WTC11 (cell line): ENCODE results near the gene ZMYND8. TPM values are rescaled to one million over a fixed set of nuclear protein-coding genes. Genes with fewer than 3 reads are reported as not detected.

Source experiments
- ATAC-seq: fragments of 200-7000 bp; cut with Tn5 transposase; 2 replicates; pipeline ENCODE4 v1.10.0; 2021; ENCODE audit warnings: mild to moderate bottlenecking, moderate library complexity
- CTCF ChIA-PET: fragments of 300-600 bp; sonication (Branson Sonifier 250); formaldehyde crosslinking; loops from one replicate; lab custom pipeline; 2021; ENCODE audit warnings: antibody characterized with exemption; lab: Charles Lee
- POLR2A ChIA-PET: fragments of 350-600 bp; sonication (Branson Sonifier 250); formaldehyde crosslinking; loops from one replicate; lab custom pipeline; 2021; ENCODE audit warnings: antibody characterized with exemption; lab: Charles Lee
- DNase-seq: peaks from one replicate; pipeline ENCODE4 v3.0.0; 2021; ENCODE audit warnings: low spot score
- H3K27ac Mint-ChIP-seq: 2 replicates; pipeline ENCODE4 v1.8.0; 2021; ENCODE audit warnings: mixed read lengths
- H3K27me3 Mint-ChIP-seq: 2 replicates; pipeline ENCODE4 v1.8.0; 2021; ENCODE audit warnings: low read depth, mild to moderate bottlenecking, moderate library complexity, mixed read lengths
- H3K36me3 Mint-ChIP-seq: 2 replicates; pipeline ENCODE4 v1.8.0; 2021; ENCODE audit warnings: mixed read lengths
- H3K4me1 Mint-ChIP-seq: 2 replicates; pipeline ENCODE4 v1.8.0; 2022; ENCODE audit warnings: mixed read lengths
- H3K4me3 Mint-ChIP-seq: 2 replicates; pipeline ENCODE4 v1.8.0; 2021; ENCODE audit warnings: mild to moderate bottlenecking, moderate library complexity, mixed read lengths
- H3K9me3 Mint-ChIP-seq: 2 replicates; pipeline ENCODE4 v1.8.0; 2021; ENCODE audit warnings: mixed read lengths
- ATF1 ChIP-seq: sonication (generic); formaldehyde crosslinking; IDR thresholded peaks from 2 replicates; pipeline ENCODE4 v1.8.1; 2023; ENCODE audit warnings: mild to moderate bottlenecking, moderate library complexity, missing genetic modification reagents
- CBFB ChIP-seq: sonication (generic); formaldehyde crosslinking; IDR thresholded peaks from 2 replicates; pipeline ENCODE4 v1.8.1; 2022; ENCODE audit warnings: mild to moderate bottlenecking, low read depth, missing genetic modification reagents
- GABPB1 ChIP-seq: sonication (generic); formaldehyde crosslinking; IDR thresholded peaks from 2 replicates; pipeline ENCODE4 v1.8.1; 2023; ENCODE audit warnings: mild to moderate bottlenecking, missing genetic modification reagents
- IRF2 ChIP-seq: sonication (generic); formaldehyde crosslinking; IDR thresholded peaks from 2 replicates; pipeline ENCODE4 v1.8.0; 2022; ENCODE audit warnings: low read depth, missing genetic modification reagents, borderline replicate concordance
- JAZF1 ChIP-seq: fragments of 250-450 bp; sonication (Bioruptor Pico); IDR thresholded peaks from 2 replicates; pipeline ENCODE4 v1.9.0; 2021; ENCODE audit warnings: moderate library complexity, mild to moderate bottlenecking, inconsistent platforms
- NFATC4 ChIP-seq: fragments of 250-450 bp; sonication (Bioruptor Pico); IDR thresholded peaks from 2 replicates; pipeline ENCODE4 v1.9.0; 2021; ENCODE audit warnings: mild to moderate bottlenecking
- NR1H2 ChIP-seq: sonication (generic); formaldehyde crosslinking; IDR thresholded peaks from 2 replicates; pipeline ENCODE4 v1.9.0; 2021; ENCODE audit warnings: mild to moderate bottlenecking, moderate library complexity, missing genetic modification reagents
- OVOL2 ChIP-seq: fragments of 250-450 bp; sonication (Bioruptor Pico); IDR thresholded peaks from 2 replicates; pipeline ENCODE4 v1.9.0; 2021; ENCODE audit warnings: mild to moderate bottlenecking, borderline replicate concordance
- SP1 ChIP-seq: sonication (generic); formaldehyde crosslinking; conservative IDR thresholded peaks from 2 replicates; pipeline ENCODE4 v1.8.1; 2022; ENCODE audit warnings: missing genetic modification reagents
- TP53 ChIP-seq: sonication (generic); formaldehyde crosslinking; IDR thresholded peaks from 2 replicates; pipeline ENCODE4 v1.8.1; 2023; ENCODE audit warnings: mild to moderate bottlenecking, missing genetic modification reagents
- ZNF263 ChIP-seq: sonication (generic); formaldehyde crosslinking; IDR thresholded peaks from 2 replicates; pipeline ENCODE4 v1.8.1; 2022; ENCODE audit warnings: low read depth, mild to moderate bottlenecking, moderate library complexity, missing genetic modification reagents
- ZNF396 ChIP-seq: fragments of 250-450 bp; sonication (Bioruptor Pico); IDR thresholded peaks from 2 replicates; pipeline ENCODE4 v1.8.0; 2021; ENCODE audit warnings: mild to moderate bottlenecking, moderate library complexity, borderline replicate concordance
- ZNF416 ChIP-seq: fragments of 250-450 bp; sonication (Bioruptor Pico); IDR thresholded peaks from 2 replicates; pipeline ENCODE4 v1.9.0; 2021; ENCODE audit warnings: mild to moderate bottlenecking, inconsistent platforms
- total RNA-seq: library from RNA; stranded (reverse); gene quantifications from 3 replicates; pipeline ENCODE4 v1.2.3, GENCODE V29; 2021
- TF ChIP-seq, protein P1 (sequence below): fragments of 250-450 bp; sonication (Bioruptor Pico); IDR thresholded peaks from 2 replicates; pipeline ENCODE4 v1.9.0; 2021; ENCODE audit warnings: mild to moderate bottlenecking
- TF ChIP-seq, protein P2 (sequence below): fragments of 250-450 bp; sonication (Bioruptor Pico); IDR thresholded peaks from 2 replicates; pipeline ENCODE4 v2.1.2; 2022; ENCODE audit warnings: mild to moderate bottlenecking, moderate library complexity
- TF ChIP-seq, protein P3 (sequence below): sonication (generic); formaldehyde crosslinking; IDR thresholded peaks from 2 replicates; pipeline ENCODE4 v1.8.0; 2022; ENCODE audit warnings: mild to moderate bottlenecking, missing genetic modification reagents
- TF ChIP-seq, protein P4 (sequence below): sonication (generic); formaldehyde crosslinking; IDR thresholded peaks from 2 replicates; pipeline ENCODE4 v1.8.1; 2022; ENCODE audit warnings: missing genetic modification reagents, borderline replicate concordance
- TF ChIP-seq, protein P5 (sequence below): sonication (generic); formaldehyde crosslinking; IDR thresholded peaks from 2 replicates; pipeline ENCODE4 v1.8.1; 2022; ENCODE audit warnings: mild to moderate bottlenecking, moderate library complexity, missing genetic modification reagents
- TF ChIP-seq, protein P6 (sequence below): sonication (generic); formaldehyde crosslinking; IDR thresholded peaks from 2 replicates; pipeline ENCODE4 v1.8.0; 2023; ENCODE audit warnings: missing genetic modification reagents
- TF ChIP-seq, protein P7 (sequence below): sonication (generic); formaldehyde crosslinking; IDR thresholded peaks from 2 replicates; pipeline ENCODE4 v1.8.1; 2023; ENCODE audit warnings: mild to moderate bottlenecking, moderate library complexity, missing genetic modification reagents
- TF ChIP-seq, protein P8 (sequence below): sonication (generic); formaldehyde crosslinking; IDR thresholded peaks from 2 replicates; pipeline ENCODE4 v1.8.1; 2023; ENCODE audit warnings: mild to moderate bottlenecking, missing genetic modification reagents, moderate library complexity
- TF ChIP-seq, protein P9 (sequence below): sonication (generic); formaldehyde crosslinking; IDR thresholded peaks from 2 replicates; pipeline ENCODE4 v1.8.1; 2023; ENCODE audit warnings: mild to moderate bottlenecking, missing genetic modification reagents

ZMYND8 gene
- total RNA-seq, 1 experiment from 2014 or later = 114 TPM

DNA sequence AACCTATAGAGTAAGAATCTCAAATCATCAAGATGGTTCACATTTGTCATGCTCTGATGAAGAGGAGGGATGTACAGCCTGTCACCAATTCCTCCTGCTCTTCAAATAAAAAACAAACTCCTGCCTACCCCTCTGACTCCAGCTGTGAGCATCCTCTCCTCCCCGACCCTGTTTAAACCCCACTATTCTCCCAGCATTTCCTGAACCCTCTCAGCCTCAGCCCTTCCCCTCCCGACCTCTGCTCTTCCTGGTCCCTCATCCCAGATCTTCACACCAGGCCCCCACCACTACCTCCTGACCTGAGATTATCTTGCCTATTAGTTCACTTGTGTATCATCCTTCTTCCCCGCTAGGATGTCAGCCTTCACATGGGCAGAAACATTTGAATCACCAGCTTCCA is 75.8 kb downstream of the ZMYND8 start:
- H3K4me3 Mint-ChIP-seq = no peak overlapping the region

DNA sequence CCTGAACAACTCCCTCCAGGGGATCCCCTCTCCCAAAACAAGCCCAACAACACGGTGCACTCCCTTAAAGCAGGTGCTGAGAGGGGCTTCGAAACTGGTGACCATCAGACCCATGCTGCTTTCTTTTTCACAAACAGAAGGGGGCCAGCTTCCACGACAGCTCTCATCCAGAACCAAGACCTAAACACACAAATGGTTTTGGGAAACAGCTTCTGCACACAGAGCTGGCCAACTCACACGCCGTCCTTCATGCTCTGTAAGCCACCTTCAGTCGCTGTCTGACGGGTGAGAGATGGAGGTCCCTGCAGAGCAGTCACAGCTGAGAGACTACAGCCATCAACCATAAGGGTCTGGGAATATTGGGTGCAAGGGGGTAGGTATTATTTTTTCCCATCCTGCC is 76.3 kb downstream of the ZMYND8 start:
- ChIA-PET POLR2A (no interaction called here), CTCF (interaction anchor here (0.5 to 5.7 kb wide), 2 partner anchors 104 to 224 kb away, joined by 3 to 57 read pairs; no protein-coding TSS in a partner anchor)
- no peaks in the 10 kb centered on the region for H3K27me3 Mint-ChIP-seq
- TF ChIP-seq, protein P1, sequence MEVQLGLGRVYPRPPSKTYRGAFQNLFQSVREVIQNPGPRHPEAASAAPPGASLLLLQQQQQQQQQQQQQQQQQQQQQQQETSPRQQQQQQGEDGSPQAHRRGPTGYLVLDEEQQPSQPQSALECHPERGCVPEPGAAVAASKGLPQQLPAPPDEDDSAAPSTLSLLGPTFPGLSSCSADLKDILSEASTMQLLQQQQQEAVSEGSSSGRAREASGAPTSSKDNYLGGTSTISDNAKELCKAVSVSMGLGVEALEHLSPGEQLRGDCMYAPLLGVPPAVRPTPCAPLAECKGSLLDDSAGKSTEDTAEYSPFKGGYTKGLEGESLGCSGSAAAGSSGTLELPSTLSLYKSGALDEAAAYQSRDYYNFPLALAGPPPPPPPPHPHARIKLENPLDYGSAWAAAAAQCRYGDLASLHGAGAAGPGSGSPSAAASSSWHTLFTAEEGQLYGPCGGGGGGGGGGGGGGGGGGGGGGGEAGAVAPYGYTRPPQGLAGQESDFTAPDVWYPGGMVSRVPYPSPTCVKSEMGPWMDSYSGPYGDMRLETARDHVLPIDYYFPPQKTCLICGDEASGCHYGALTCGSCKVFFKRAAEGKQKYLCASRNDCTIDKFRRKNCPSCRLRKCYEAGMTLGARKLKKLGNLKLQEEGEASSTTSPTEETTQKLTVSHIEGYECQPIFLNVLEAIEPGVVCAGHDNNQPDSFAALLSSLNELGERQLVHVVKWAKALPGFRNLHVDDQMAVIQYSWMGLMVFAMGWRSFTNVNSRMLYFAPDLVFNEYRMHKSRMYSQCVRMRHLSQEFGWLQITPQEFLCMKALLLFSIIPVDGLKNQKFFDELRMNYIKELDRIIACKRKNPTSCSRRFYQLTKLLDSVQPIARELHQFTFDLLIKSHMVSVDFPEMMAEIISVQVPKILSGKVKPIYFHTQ = no peak
- TF ChIP-seq, protein P2, sequence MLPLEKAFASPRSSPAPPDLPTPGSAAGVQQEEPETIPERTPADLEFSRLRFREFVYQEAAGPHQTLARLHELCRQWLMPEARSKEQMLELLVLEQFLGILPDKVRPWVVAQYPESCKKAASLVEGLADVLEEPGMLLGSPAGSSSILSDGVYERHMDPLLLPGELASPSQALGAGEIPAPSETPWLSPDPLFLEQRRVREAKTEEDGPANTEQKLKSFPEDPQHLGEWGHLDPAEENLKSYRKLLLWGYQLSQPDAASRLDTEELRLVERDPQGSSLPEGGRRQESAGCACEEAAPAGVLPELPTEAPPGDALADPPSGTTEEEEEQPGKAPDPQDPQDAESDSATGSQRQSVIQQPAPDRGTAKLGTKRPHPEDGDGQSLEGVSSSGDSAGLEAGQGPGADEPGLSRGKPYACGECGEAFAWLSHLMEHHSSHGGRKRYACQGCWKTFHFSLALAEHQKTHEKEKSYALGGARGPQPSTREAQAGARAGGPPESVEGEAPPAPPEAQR (CRISPR knock-in tag) = no peak
- no peak for DNase-seq
- H3K4me1 Mint-ChIP-seq = peaks cover 29% of the 10 kb centered on the region
- no peak; the same call in 1 of the 2 replicates for ATAC-seq
- H3K36me3 Mint-ChIP-seq = peaks cover 82% of the 10 kb centered on the region
- H3K4me3 Mint-ChIP-seq = no peak overlapping the region
- peak overlapping the region; percentile 81 for H3K27ac Mint-ChIP-seq
- H3K9me3 Mint-ChIP-seq = no peaks in the 10 kb centered on the region

More for the DNA sequence above, 75.8 kb downstream of the ZMYND8 start:
- no peak for DNase-seq
- POLR2A ChIA-PET = no interaction called here
- peaks cover 27% of the 10 kb centered on the region for H3K4me1 Mint-ChIP-seq
- CTCF ChIA-PET = interaction anchor here (0.5 to 5.7 kb wide), 2 partner anchors 103 to 224 kb away, joined by 3 to 57 read pairs; no protein-coding TSS in a partner anchor
- no peak for TF ChIP-seq ZNF396 (CRISPR knock-in tag)
- TF ChIP-seq OVOL2 = no peak
- TF ChIP-seq, protein P3, sequence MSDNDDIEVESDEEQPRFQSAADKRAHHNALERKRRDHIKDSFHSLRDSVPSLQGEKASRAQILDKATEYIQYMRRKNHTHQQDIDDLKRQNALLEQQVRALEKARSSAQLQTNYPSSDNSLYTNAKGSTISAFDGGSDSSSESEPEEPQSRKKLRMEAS (CRISPR knock-in tag) = no peak
- TF ChIP-seq GABPB1 = no peak
- TF ChIP-seq TP53 (CRISPR knock-in tag) = no peak
- no peak for TF ChIP-seq ZNF263
- TF ChIP-seq JAZF1 (CRISPR knock-in tag) = no peak
- TF ChIP-seq NR1H2 (CRISPR knock-in tag) = no peak
- no peak for TF ChIP-seq NFATC4 (CRISPR knock-in tag)
- TF ChIP-seq IRF2 (CRISPR knock-in tag) = no peak
- TF ChIP-seq, protein P4, sequence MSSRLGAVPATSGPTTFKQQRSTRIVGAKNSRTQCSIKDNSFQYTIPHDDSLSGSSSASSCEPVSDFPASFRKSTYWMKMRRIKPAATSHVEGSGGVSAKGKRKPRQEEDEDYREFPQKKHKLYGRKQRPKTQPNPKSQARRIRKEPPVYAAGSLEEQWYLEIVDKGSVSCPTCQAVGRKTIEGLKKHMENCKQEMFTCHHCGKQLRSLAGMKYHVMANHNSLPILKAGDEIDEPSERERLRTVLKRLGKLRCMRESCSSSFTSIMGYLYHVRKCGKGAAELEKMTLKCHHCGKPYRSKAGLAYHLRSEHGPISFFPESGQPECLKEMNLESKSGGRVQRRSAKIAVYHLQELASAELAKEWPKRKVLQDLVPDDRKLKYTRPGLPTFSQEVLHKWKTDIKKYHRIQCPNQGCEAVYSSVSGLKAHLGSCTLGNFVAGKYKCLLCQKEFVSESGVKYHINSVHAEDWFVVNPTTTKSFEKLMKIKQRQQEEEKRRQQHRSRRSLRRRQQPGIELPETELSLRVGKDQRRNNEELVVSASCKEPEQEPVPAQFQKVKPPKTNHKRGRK = no peak
- TF ChIP-seq, protein P5, sequence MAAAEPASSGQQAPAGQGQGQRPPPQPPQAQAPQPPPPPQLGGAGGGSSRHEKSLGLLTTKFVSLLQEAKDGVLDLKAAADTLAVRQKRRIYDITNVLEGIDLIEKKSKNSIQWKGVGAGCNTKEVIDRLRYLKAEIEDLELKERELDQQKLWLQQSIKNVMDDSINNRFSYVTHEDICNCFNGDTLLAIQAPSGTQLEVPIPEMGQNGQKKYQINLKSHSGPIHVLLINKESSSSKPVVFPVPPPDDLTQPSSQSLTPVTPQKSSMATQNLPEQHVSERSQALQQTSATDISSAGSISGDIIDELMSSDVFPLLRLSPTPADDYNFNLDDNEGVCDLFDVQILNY (CRISPR knock-in tag) = no peak
- no peak for TF ChIP-seq SP1 (CRISPR knock-in tag)
- no peak for TF ChIP-seq ATF1 (CRISPR knock-in tag)
- TF ChIP-seq ZNF416 = no peak
- TF ChIP-seq, protein P6, sequence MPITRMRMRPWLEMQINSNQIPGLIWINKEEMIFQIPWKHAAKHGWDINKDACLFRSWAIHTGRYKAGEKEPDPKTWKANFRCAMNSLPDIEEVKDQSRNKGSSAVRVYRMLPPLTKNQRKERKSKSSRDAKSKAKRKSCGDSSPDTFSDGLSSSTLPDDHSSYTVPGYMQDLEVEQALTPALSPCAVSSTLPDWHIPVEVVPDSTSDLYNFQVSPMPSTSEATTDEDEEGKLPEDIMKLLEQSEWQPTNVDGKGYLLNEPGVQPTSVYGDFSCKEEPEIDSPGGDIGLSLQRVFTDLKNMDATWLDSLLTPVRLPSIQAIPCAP (CRISPR knock-in tag) = no peak
- TF ChIP-seq, protein P7, sequence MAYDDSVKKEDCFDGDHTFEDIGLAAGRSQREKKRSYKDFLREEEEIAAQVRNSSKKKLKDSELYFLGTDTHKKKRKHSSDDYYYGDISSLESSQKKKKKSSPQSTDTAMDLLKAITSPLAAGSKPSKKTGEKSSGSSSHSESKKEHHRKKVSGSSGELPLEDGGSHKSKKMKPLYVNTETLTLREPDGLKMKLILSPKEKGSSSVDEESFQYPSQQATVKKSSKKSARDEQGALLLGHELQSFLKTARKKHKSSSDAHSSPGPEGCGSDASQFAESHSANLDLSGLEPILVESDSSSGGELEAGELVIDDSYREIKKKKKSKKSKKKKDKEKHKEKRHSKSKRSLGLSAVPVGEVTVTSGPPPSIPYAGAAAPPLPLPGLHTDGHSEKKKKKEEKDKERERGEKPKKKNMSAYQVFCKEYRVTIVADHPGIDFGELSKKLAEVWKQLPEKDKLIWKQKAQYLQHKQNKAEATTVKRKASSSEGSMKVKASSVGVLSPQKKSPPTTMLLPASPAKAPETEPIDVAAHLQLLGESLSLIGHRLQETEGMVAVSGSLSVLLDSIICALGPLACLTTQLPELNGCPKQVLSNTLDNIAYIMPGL (CRISPR knock-in tag) = no peak
- TF ChIP-seq, protein P8, sequence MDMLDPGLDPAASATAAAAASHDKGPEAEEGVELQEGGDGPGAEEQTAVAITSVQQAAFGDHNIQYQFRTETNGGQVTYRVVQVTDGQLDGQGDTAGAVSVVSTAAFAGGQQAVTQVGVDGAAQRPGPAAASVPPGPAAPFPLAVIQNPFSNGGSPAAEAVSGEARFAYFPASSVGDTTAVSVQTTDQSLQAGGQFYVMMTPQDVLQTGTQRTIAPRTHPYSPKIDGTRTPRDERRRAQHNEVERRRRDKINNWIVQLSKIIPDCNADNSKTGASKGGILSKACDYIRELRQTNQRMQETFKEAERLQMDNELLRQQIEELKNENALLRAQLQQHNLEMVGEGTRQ (CRISPR knock-in tag) = no peak
- TF ChIP-seq, protein P9, sequence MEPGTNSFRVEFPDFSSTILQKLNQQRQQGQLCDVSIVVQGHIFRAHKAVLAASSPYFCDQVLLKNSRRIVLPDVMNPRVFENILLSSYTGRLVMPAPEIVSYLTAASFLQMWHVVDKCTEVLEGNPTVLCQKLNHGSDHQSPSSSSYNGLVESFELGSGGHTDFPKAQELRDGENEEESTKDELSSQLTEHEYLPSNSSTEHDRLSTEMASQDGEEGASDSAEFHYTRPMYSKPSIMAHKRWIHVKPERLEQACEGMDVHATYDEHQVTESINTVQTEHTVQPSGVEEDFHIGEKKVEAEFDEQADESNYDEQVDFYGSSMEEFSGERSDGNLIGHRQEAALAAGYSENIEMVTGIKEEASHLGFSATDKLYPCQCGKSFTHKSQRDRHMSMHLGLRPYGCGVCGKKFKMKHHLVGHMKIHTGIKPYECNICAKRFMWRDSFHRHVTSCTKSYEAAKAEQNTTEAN = no peak
- TF ChIP-seq CBFB = no peak
- H3K27ac Mint-ChIP-seq = peak overlapping the region; percentile 81
- H3K36me3 Mint-ChIP-seq = peaks cover 81% of the 10 kb centered on the region
- H3K9me3 Mint-ChIP-seq = no peaks in the 10 kb centered on the region
- no peaks in the 10 kb centered on the region for H3K27me3 Mint-ChIP-seq
- no peak for ATAC-seq
